ENCODE measurements around the gene LRGUK.

LRGUK gene

DNA sequence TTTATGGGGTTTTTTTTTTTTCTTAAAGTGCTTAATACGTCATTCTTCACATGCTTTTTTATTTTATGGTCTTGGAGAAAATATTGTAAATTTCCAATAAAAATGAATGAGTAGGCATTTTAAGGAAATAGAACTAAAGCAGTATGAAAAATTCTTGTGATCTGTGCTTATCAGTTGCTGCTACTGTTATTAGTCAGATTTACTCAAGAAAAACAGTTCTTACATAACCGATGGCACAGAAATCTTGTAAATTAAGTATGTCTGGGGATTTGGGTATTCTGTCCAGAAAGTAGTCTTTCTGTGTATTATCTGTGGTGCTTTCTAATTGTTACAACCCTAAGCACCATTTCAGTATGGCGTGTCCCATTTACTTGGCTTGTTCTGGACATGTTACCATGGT lies 64.7 kb downstream of the LRGUK start:
- peak; percentile 6 for DNase-seq (ENCODE audit: low read depth)
- H3K4me3 ChIP-seq (ENCODE audit: low read depth, low read length) = no peak overlapping the region
- TF ChIP-seq, protein P1, sequence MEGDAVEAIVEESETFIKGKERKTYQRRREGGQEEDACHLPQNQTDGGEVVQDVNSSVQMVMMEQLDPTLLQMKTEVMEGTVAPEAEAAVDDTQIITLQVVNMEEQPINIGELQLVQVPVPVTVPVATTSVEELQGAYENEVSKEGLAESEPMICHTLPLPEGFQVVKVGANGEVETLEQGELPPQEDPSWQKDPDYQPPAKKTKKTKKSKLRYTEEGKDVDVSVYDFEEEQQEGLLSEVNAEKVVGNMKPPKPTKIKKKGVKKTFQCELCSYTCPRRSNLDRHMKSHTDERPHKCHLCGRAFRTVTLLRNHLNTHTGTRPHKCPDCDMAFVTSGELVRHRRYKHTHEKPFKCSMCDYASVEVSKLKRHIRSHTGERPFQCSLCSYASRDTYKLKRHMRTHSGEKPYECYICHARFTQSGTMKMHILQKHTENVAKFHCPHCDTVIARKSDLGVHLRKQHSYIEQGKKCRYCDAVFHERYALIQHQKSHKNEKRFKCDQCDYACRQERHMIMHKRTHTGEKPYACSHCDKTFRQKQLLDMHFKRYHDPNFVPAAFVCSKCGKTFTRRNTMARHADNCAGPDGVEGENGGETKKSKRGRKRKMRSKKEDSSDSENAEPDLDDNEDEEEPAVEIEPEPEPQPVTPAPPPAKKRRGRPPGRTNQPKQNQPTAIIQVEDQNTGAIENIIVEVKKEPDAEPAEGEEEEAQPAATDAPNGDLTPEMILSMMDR (conservative IDR thresholded peaks at IDR 0.05; ENCODE audit: low read depth, low read length) = no peak

DNA sequence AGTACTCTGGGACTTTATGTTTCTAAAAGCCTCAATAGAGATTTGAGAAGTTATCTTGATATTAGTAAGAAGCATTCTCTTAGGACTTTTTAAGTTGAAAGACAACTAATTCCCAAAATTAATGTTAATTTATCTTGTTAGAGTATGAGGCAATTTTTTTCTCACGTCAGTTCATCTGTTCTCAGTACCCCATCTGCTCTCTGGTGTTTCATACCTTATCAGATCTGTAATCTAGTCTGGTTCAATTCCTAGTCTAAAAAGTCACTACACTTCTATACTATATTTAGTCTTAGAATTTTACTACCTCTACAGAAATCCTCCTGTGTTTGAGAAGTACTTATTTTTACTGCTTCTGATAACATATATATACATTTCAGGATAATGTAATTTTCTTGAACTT lies 66.1 kb downstream of the LRGUK start:
- TF ChIP-seq, protein P1 (conservative IDR thresholded peaks at IDR 0.05; ENCODE audit: low read depth, low read length) = no peak

DNA sequence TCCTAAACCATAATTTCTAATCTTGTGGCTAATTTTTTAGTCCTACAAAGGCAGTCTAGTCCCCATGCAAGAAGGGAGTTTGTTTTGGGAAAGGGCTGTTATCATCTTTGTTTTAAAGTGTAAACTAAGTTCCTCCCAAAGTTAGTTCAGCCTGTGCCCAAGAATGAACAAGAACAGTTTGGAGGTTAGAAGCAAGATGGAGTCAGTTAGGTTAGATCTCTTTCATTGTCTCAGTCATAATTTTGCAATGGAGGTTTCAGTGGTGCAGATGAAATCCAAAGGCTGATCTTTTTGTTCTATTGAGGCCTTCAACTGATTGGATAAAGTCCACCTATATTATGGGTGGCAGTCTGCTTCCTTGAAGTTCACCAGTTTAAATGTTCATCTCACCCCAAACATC lies 68.1 kb downstream of the LRGUK start:
- H3K4me3 ChIP-seq (ENCODE audit: low read depth, low read length) = no peak overlapping the region
- DNase-seq (ENCODE audit: low read depth) = no peak
- TF ChIP-seq, protein P1 (conservative IDR thresholded peaks at IDR 0.05; ENCODE audit: low read depth, low read length) = no peak

More for the DNA sequence above, 66.1 kb downstream of the LRGUK start:
- DNase-seq (ENCODE audit: low read depth) = no peak
- H3K4me3 ChIP-seq (ENCODE audit: low read depth, low read length) = no peak overlapping the region

DNA sequence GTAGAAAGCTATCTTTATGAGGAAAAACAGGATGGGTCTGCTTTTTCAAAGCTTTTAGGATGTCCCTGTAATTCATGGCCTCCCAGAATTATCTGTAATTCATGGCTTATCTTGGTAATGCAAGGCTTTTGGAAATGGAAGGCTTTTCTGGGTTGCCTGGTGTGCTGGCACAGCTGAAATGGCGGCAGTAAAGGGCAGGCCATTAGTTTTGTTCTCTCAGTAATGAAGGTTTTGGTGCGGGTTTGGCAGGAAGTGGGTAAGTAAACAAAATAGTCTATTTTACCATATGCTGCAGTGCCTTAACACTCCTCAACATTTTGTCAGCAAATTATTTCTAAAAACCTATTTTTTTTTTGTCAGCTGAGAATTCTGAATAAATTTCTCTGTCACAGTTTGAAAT lies 69.3 kb downstream of the LRGUK start:
- TF ChIP-seq, protein P1 (conservative IDR thresholded peaks at IDR 0.05; ENCODE audit: low read depth, low read length) = no peak
- H3K4me3 ChIP-seq (ENCODE audit: low read depth, low read length) = no peak overlapping the region
- no peak for DNase-seq (ENCODE audit: low read depth)

DNA sequence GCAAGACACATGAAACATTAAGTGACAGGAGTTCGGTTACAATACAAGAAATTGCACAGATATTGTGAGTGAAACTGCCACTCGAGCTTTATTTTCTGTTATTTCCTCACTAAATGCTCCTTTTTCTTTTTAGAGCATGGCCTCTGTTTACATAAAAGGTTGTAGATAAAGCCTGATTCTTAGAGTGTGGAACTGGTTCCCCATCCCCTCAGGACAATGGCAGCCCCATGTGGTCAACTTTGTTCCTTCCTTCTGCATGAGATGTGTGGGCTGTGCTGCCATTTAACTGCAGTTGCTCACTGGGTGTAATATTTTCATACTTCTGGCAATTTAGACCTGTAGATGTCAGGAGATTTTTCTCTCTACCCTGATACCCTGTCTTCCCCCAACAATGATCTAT lies 70.2 kb downstream of the LRGUK start:
- H3K4me3 ChIP-seq (ENCODE audit: low read depth, low read length) = no peak overlapping the region
- TF ChIP-seq, protein P1 (conservative IDR thresholded peaks at IDR 0.05; ENCODE audit: low read depth, low read length) = no peak
- DNase-seq (ENCODE audit: low read depth) = no peak

DNA sequence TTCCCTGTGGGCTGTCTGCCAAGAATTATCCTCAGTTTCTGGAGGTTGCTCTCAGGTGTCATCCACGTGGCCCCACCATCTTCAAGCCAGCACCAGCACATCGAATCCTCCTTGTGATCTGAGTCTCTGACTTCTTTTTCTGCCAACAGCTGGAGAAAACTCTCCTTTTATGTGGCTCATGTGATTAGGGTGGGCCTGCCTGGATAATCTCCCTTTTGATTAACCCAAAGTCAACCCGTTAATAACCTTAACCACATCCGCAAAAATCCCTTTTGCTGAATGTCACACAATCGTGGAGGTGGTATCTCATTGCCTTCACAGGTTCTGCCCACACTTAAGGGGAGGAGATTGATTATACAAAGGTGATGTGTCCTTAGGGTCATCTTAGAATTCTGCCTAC lies 73.8 kb downstream of the LRGUK start:
- TF ChIP-seq, protein P1 (conservative IDR thresholded peaks at IDR 0.05; ENCODE audit: low read depth, low read length) = no peak
- no peak overlapping the region for H3K4me3 ChIP-seq (ENCODE audit: low read depth, low read length)
- DNase-seq (ENCODE audit: low read depth) = no peak

DNA sequence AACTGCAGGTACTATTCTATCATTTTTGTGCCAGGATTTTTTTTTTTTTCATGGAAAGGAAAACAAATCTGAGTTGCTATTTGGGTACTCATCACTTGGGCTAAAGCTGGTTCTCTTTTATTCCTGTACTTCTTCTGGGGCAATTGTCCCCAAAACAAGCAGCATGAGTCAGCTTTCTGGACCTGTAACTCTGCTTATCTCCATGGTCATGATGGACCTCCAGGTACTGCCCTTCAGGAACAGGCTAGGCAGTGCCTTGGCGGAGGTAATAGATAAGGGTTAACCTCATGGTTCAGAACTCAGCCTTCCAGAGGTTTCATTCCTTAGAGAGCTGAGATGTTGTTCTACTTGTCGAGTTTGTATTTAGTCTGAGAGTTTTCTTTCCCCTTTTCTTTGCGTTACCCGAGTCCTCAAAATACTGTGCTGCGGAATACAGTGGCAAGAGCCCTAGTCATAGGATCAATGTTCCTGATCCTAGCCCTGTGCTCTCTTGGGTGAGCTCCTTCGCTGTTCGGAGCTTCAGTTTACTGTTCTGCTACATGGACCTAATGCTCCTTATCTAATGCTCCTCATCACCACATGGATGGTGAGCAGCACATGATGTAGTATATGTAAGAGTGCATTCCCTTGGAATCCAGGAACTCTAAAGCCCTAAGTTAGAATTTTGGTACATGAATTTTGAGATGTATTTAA lies 74.6 kb downstream of the LRGUK start:
- TF ChIP-seq, protein P1 (conservative IDR thresholded peaks at IDR 0.05; ENCODE audit: low read depth, low read length) = no peak
- no peak overlapping the region for H3K4me3 ChIP-seq (ENCODE audit: low read depth, low read length)
- no peak for DNase-seq (ENCODE audit: low read depth)
